HG02642 (cell line): ENCODE measurements around the gene RPGRIP1L.

Experiments used
- ATAC-seq: cut with Tn5 transposase; IDR thresholded peaks from one replicate; pipeline ENCODE4 v1.9.1; 2021; ENCODE audit warnings: mild to moderate bottlenecking; ENCODE audit not compliant: unreplicated experiment, poor library complexity

RPGRIP1L gene

GRCh38 chr16:53563426-53563825, 140.2 kb downstream of the RPGRIP1L start:
- ATAC-seq: no peak

GRCh38 chr16:53561101-53561888, 142.4 kb downstream of the RPGRIP1L start:
- no peak for ATAC-seq

GRCh38 chr16:53559270-53559951, 144.2 kb downstream of the RPGRIP1L start:
- ATAC-seq: no peak

- no peak for ATAC-seq
Measured at GRCh38 chr16:53558710-53559109, 144.9 kb downstream of the RPGRIP1L start.

GRCh38 chr16:53556521-53556920, 147.1 kb downstream of the RPGRIP1L start:
- no peak for ATAC-seq

GRCh38 chr16:53549970-53550690, 153.5 kb downstream of the RPGRIP1L start:
- ATAC-seq: no peak
